Stomach (tissue), 9 donors: ENCODE results near the gene EIF4G1. TPM values are rescaled to one million over a fixed set of nuclear protein-coding genes. Genes with fewer than 3 reads are reported as not detected.

ENCODE experiments used
- DNase-seq, 2 donors: peaks; one replicate each; pipeline versions ENCODE4 v3.0.0 to v3.0.0-alpha.2; 2013 to 2019
- H3K27ac ChIP-seq, 5 donors: fragments of 200-600 bp in 4 of 5; sonication (generic) in 4 of 5; one replicate each; pipeline ENCODE4 v1.5.1; 2013 to 2019; ENCODE audit warnings: mild to moderate bottlenecking in 1 of 5, moderate library complexity in 1 of 5
- H3K27me3 ChIP-seq, 3 donors: fragments of 200-600 bp; sonication (generic); one replicate each; pipeline ENCODE4 v1.5.1; 2017 to 2019; ENCODE audit warnings: mixed run types in 1 of 3
- H3K36me3 ChIP-seq, 4 donors: fragments of 200-600 bp; sonication (generic); 1 replicate in 3 of 4; 2 replicates in 1 of 4; pipeline ENCODE4 v1.5.1; 2016 to 2019
- H3K4me1 ChIP-seq, 4 donors: fragments of 200-600 bp; sonication (generic); one replicate each; pipeline ENCODE4 v1.5.1; 2016 to 2019
- H3K4me3 ChIP-seq, 4 donors: fragments of 200-600 bp; sonication (generic) in 3 of 4; one replicate each; pipeline ENCODE4 v1.5.1; 2016 to 2019; ENCODE audit warnings: mild to moderate bottlenecking in 1 of 4
- H3K9me3 ChIP-seq, 4 donors: fragments of 200-600 bp; sonication (generic); one replicate each; pipeline ENCODE4 v1.5.1; 2016 to 2019
- CTCF ChIP-seq, 7 experiments: fragments of 450-650 bp in 4 of 7; fragments of 200-600 bp in 3 of 7; sonication (generic) in 3 of 7; IDR thresholded peaks; one replicate each; pipeline ENCODE4 v1.5.1; 2016 to 2019; ENCODE audit warnings: antibody characterized with exemption in 7 of 7, control low read depth in 2 of 7, mild to moderate bottlenecking in 1 of 7
- EP300 ChIP-seq: sonication (generic); formaldehyde crosslinking; IDR thresholded peaks from one replicate; pipeline ENCODE4 v1.6.1; 2017; ENCODE audit warnings: antibody characterized with exemption
- POLR2A ChIP-seq, 4 donors: fragments of 450-650 bp; IDR thresholded peaks; one replicate each; pipeline ENCODE4 v1.6.1; 2016; ENCODE audit warnings: antibody characterized with exemption in 4 of 4, control low read depth in 2 of 4, mild to moderate bottlenecking in 1 of 4, moderate library complexity in 1 of 4
- POLR2AphosphoS5 ChIP-seq, 3 donors: sonication (generic); formaldehyde crosslinking; IDR thresholded peaks; one replicate each; pipeline ENCODE4 v1.6.1; 2016; ENCODE audit warnings: antibody characterized with exemption in 3 of 3
- WGBS, 5 donors: extraction: QIAGEN DNeasy Blood & Tissue Kit in 3 of 5; methylation state at CpG; one replicate each; pipeline versions ENCODE4 v1.1.5 to v1.1.7; 2013 to 2018; 5-methylcytosine and 5-hydroxymethylcytosine counted together
- intact Hi-C: fragments of 100-400 bp; cut with DNase I; formaldehyde crosslinking; loops from one replicate; pipeline ENCODE4 v1.15.1; 2023; ENCODE audit warnings: low total_unique reads
- polyA plus RNA-seq, 3 donors: library from polyadenylated mRNA; stranded (reverse); fragments of 200-250 nt; gene quantifications; one replicate each; pipeline ENCODE4 v1.2.3, GENCODE V29; 2013
- total RNA-seq, 5 donors: library from RNA; depleted of rRNA; stranded (reverse); fragments of >200 nt; gene quantifications; one replicate each; pipeline versions ENCODE4 v1.1.0 to v1.2.3, GENCODE V29; 2014 to 2016
- donor health status: healthy with polysubstance abuse.
- donor health status: Bipolar disorder and iron deficiency.
- donor health status: healthy.

Gene EIF4G1
- total and polyA plus RNA-seq, 8 donors, result 86.5 to 572 (median 181) TPM

DNA sequence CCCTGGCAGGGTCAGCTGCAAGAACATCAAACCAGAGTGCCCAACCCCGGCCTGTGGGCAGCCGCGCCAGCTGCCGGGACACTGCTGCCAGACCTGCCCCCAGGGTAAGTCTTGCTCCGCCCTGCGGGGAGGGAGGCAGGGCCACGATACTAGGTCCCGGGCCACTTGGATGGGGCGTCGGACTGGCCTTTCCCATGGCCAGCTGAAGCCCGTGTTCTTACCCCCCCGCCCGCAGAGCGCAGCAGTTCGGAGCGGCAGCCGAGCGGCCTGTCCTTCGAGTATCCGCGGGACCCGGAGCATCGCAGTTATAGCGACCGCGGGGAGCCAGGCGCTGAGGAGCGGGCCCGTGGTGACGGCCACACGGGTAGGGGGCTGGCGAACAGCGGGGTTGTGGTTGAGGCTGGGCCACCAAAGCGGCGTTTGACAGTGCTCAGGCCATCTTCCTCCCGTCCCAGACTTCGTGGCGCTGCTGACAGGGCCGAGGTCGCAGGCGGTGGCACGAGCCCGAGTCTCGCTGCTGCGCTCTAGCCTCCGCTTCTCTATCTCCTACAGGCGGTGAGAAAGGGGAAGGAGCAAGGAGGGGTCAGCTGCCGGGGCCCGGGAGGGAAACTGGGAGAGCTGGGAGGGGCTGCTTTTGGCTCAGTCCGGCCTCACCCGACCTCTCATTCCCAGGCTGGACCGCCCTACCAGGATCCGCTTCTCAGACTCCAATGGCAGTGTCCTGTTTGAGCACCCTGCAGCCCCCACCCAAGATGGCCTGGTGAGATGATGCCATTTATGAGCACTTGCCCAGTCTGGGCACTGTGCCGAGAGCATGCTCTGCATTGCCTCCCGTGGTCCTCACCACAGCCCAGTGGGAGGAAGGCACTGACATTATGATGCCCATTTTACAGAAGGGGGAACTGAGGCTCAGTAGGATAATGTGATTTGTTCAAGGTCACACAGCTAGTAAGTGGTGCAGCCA is 67.1 kb downstream of the EIF4G1 start:
- Histone ChIP-seq H3K4me1 (peaks cover 23 to 45% (median 37%) of the 10 kb centered on the region in 4 donors), H3K27ac (peak overlapping the region in 4 of 5 donors; percentile 3 to 79 (median 66)), H3K27me3 (peaks cover 0 to 72% (median 32%) of the 10 kb centered on the region in 3 donors), H3K9me3 (no peaks in the 10 kb centered on the region), H3K4me3 (peak overlapping the region; percentile 57 to 62 (median 60)), H3K36me3 (peaks cover 0 to 20% (median 11%) of the 10 kb centered on the region in 4 donors)
- intact Hi-C loops, result no loop called here
- 9 to 22% (median 14%) methylated on average over 27 to 55 of the region's 55 CpGs for WGBS, 5 donors
- TF ChIP-seq EP300, result no peak
- no peak for TF ChIP-seq POLR2A (IDR thresholded peaks at IDR 0.05)
- no peak for TF ChIP-seq CTCF (IDR thresholded peaks at IDR 0.05)
- DNase-seq, result peak in 1 of 2 donors; percentile 61

- peaks cover 20 to 40% (median 34%) of the 10 kb centered on the region in 4 donors for H3K4me1 ChIP-seq
- H3K27ac ChIP-seq, result no peak overlapping the region
- H3K27me3 ChIP-seq, result peaks cover 0 to 66% (median 32%) of the 10 kb centered on the region in 3 donors
- 88 to 94% (median 90%) methylated on average over 12 to 16 of the region's 16 CpGs for WGBS, 5 donors
- TF ChIP-seq POLR2A (IDR thresholded peaks at IDR 0.05), result no peak
- no peak for TF ChIP-seq EP300
- TF ChIP-seq POLR2AphosphoS5 (IDR thresholded peaks at IDR 0.05), result no peak
- TF ChIP-seq CTCF (IDR thresholded peaks at IDR 0.05), result no peak
- no peaks in the 10 kb centered on the region for H3K9me3 ChIP-seq
- intact Hi-C loops, result no loop called here
- no peak overlapping the region for H3K4me3 ChIP-seq
- no peak for DNase-seq
- peaks cover 0 to 30% (median 18%) of the 10 kb centered on the region in 4 donors for H3K36me3 ChIP-seq
Measured at GRCh38 chr3:184382326-184383032, 68.1 kb downstream of the EIF4G1 start.

GRCh38 chr3:184383033-184383740 is 68.8 kb downstream of the EIF4G1 start:
- H3K27ac ChIP-seq, result no peak overlapping the region
- H3K4me3 ChIP-seq, result no peak overlapping the region
- H3K36me3 ChIP-seq, result peaks cover 0 to 33% (median 21%) of the 10 kb centered on the region in 4 donors
- H3K9me3 ChIP-seq, result no peaks in the 10 kb centered on the region
- TF ChIP-seq POLR2A (IDR thresholded peaks at IDR 0.05), result no peak
- no peak for TF ChIP-seq POLR2AphosphoS5 (IDR thresholded peaks at IDR 0.05)
- TF ChIP-seq EP300, result no peak
- TF ChIP-seq CTCF (IDR thresholded peaks at IDR 0.05), result no peak
- H3K27me3 ChIP-seq, result peaks cover 0 to 59% (median 32%) of the 10 kb centered on the region in 3 donors
- H3K4me1 ChIP-seq, result peaks cover 14 to 33% (median 27%) of the 10 kb centered on the region in 4 donors
- intact Hi-C loops, result no loop called here
- 84 to 91% (median 89%) methylated on average over 15 of the region's 15 CpGs for WGBS, 5 donors
- no peak for DNase-seq

DNA sequence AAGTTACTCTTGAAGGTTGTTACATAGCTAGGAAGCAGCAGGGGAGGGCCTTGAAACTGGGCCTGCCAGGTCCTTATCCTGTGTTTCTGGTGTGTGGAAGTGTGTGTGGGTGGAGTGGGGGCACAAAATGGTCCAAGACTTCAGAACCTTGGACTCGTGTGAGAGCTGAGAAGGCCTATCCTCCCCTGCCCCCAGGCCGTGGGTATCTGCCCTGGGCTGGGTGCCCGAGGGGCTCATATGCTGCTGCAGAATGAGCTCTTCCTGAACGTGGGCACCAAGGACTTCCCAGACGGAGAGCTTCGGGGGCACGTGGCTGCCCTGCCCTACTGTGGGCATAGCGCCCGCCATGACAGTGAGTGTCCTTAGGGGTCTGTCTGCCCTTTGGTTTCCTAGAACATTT is 69.9 kb downstream of the EIF4G1 start:
- intact Hi-C loops, result no loop called here
- peaks cover 0 to 44% (median 22%) of the 10 kb centered on the region in 4 donors for H3K36me3 ChIP-seq
- peaks cover 14 to 21% (median 18%) of the 10 kb centered on the region in 4 donors for H3K4me1 ChIP-seq
- TF ChIP-seq POLR2A (IDR thresholded peaks at IDR 0.05), result no peak
- TF ChIP-seq EP300, result no peak
- no peak for TF ChIP-seq CTCF (IDR thresholded peaks at IDR 0.05)
- TF ChIP-seq POLR2AphosphoS5 (IDR thresholded peaks at IDR 0.05), result no peak
- no peaks in the 10 kb centered on the region for H3K9me3 ChIP-seq
- H3K27ac ChIP-seq, result no peak overlapping the region
- H3K4me3 ChIP-seq, result no peak overlapping the region
- peaks cover 0 to 47% (median 26%) of the 10 kb centered on the region in 3 donors for H3K27me3 ChIP-seq
- no peak for DNase-seq
- 78 to 89% (median 83%) methylated on average over 8 to 9 of the region's 9 CpGs for WGBS, 5 donors
